WERI-Rb-1 (cell line): ENCODE data around the gene ARF6.

ENCODE experiments used
- DNase-seq: peaks from one replicate; pipeline ENCODE4 v3.0.0-alpha.2; 2020
- H3K27ac ChIP-seq: fragments of 250-450 bp; sonication (Bioruptor Pico); 2 replicates; pipeline ENCODE4 v1.5.1; 2020; ENCODE audit warnings: mild to moderate bottlenecking, moderate library complexity
- H3K27me3 ChIP-seq: fragments of 250-450 bp; sonication (Bioruptor Pico); 2 replicates; pipeline ENCODE4 v1.5.1; 2021; ENCODE audit warnings: mild to moderate bottlenecking, low read depth, moderate library complexity; ENCODE audit not compliant: insufficient read depth, severe bottlenecking
- H3K36me3 ChIP-seq: fragments of 250-450 bp; sonication (Bioruptor Pico); 2 replicates; pipeline ENCODE4 v1.5.1; 2020; ENCODE audit warnings: mild to moderate bottlenecking, moderate library complexity
- H3K4me3 ChIP-seq: 2 replicates; pipeline ENCODE4 v1.5.1; 2011; ENCODE audit warnings: low read depth, mild to moderate bottlenecking, control low read depth, low read length
- H3K9me3 ChIP-seq: fragments of 250-450 bp; sonication (Bioruptor Pico); 2 replicates; pipeline ENCODE4 v1.5.1; 2021; ENCODE audit warnings: mild to moderate bottlenecking, moderate library complexity; ENCODE audit not compliant: severe bottlenecking
- CTCF ChIP-seq: IDR thresholded peaks from 2 replicates; pipeline ENCODE4 v1.5.1; 2011; ENCODE audit warnings: low read depth, mild to moderate bottlenecking, control low read depth, inconsistent platforms, low read length

Gene ARF6

GRCh38 chr14:49881350-49882001 lies 11.4 kb upstream of the ARF6 start:
- no peak for DNase-seq
- Histone ChIP-seq H3K27me3 (no peaks in the 10 kb centered on the region), H3K4me3 (no peak overlapping the region), H3K36me3 (no peaks in the 10 kb centered on the region), H3K9me3 (no peaks in the 10 kb centered on the region), H3K27ac (no peak overlapping the region)
- no peak for TF ChIP-seq CTCF

GRCh38 chr14:49882826-49883694 lies 9.8 kb upstream of the ARF6 start:
- Histone ChIP-seq H3K9me3 (no peaks in the 10 kb centered on the region), H3K4me3 (no peak overlapping the region), H3K27me3 (no peaks in the 10 kb centered on the region), H3K27ac (no peak overlapping the region), H3K36me3 (no peaks in the 10 kb centered on the region)
- TF ChIP-seq CTCF, result no peak
- DNase-seq, result no peak

GRCh38 chr14:49886523-49886922 lies 6.4 kb upstream of the ARF6 start:
- no peaks in the 10 kb centered on the region for H3K36me3 ChIP-seq
- no peak for DNase-seq
- H3K27ac ChIP-seq, result no peak overlapping the region
- H3K4me3 ChIP-seq, result no peak overlapping the region
- no peak for TF ChIP-seq CTCF
- no peaks in the 10 kb centered on the region for H3K9me3 ChIP-seq
- H3K27me3 ChIP-seq, result no peaks in the 10 kb centered on the region

GRCh38 chr14:49888293-49888692 lies 4.6 kb upstream of the ARF6 start:
- no peak overlapping the region for H3K4me3 ChIP-seq
- H3K9me3 ChIP-seq, result no peaks in the 10 kb centered on the region
- peaks cover 3% of the 10 kb centered on the region for H3K36me3 ChIP-seq
- no peak for DNase-seq
- TF ChIP-seq CTCF, result no peak
- H3K27ac ChIP-seq, result no peak overlapping the region
- no peaks in the 10 kb centered on the region for H3K27me3 ChIP-seq

GRCh38 chr14:49892301-49892635 lies 614 bp upstream of the ARF6 start:
- no peak for DNase-seq

More at GRCh38 chr14:49892301-49892635, 614 bp upstream of the ARF6 start:
- Histone ChIP-seq H3K27me3 (no peaks in the 10 kb centered on the region), H3K27ac (peak overlapping the region; percentile 98), H3K9me3 (no peaks in the 10 kb centered on the region), H3K36me3 (peaks cover 28% of the 10 kb centered on the region), H3K4me3 (peak overlapping the region; percentile 94)
- TF ChIP-seq CTCF, result no peak
